GM21825 (cell line): ENCODE results near the gene TAS2R41.
"Not testable (repeated sequence)": the region's sequence is repeated elsewhere in the genome, so short reads cannot be mapped to it uniquely, and the experiment has no call there.

Experiments
- ATAC-seq: cut with Tn5 transposase; IDR thresholded peaks from one replicate; pipeline ENCODE4 v1.9.1; 2021; ENCODE audit warnings: mild to moderate bottlenecking, moderate library complexity; ENCODE audit not compliant: unreplicated experiment

TAS2R41 gene

DNA sequence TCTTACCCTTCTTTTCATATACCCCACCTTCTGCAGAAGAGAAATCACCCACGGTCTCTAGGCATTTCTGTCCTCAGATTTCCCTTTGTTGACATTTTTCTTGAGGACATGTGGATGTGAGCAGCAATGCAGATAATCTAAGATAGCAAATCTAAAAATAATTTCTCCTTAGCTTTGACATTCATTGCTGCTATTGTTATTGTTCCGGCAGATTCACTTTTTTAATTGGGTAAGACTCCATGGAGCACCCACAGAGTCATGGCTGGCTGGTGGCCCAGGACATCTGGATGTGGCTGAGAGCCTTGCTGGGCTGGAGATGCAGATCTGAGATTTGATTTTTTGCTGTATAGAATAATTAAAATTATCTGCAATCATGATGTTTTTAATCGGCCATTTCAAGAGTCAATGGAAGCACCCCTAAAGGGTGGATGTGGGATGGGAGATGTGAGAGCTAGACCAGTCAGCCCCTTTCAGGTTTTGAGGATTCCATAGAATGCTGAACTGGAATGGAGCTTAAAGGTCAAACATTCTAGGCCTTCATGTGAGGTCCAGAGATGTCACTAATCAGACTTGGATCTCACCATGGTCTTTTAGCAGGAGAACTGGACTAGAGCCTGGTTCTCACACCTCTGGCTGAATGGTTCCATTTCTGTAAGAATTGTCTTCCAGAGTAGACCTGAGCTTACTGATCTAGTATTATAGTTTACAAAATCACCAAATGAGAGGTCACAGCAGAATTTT is 37.5 kb downstream of the TAS2R41 start:
- no peak for ATAC-seq

DNA sequence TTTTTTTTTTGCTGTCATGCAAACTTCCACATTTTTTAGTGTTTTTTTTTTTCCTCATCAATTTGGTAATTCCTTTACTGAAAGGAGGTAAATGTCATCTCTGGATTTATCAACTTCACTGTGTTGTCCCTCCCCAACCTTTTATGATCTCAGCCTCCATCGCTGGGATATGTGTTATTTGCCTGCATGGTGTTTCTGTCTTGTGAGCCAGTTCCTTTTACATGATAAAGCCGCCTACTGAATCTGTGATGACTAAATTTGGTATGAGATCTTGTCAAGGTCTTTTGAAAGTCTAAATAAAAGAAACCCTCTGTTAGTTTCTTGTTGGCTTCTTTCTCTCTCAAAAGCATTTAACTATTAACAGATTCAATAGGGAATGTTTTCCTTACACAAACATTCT is 39.3 kb downstream of the TAS2R41 start:
- no peak for ATAC-seq

- ATAC-seq = no peak
These were observed 40.8 kb downstream of the TAS2R41 start for GRCh38 chr7:143518521-143518920.

DNA sequence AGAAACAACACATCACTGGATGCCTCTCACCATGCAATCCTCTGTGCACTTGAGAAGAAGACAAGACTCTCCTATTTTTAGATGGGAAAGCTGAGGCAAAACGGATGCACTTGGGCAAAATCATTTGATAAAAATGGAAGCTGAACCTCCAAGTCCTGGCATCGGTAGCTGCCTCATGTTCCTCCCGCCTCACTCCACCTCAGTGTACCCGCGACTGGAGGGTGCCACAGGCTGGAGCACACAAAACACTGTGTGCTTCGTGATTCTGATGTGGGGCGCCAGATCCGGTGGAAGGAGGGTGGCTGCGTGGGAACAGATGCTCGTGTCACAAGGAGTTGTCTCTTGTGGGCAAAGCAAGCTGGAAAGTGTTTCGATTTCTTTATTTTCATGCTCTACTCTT is 41.3 kb downstream of the TAS2R41 start:
- no peak for ATAC-seq

DNA sequence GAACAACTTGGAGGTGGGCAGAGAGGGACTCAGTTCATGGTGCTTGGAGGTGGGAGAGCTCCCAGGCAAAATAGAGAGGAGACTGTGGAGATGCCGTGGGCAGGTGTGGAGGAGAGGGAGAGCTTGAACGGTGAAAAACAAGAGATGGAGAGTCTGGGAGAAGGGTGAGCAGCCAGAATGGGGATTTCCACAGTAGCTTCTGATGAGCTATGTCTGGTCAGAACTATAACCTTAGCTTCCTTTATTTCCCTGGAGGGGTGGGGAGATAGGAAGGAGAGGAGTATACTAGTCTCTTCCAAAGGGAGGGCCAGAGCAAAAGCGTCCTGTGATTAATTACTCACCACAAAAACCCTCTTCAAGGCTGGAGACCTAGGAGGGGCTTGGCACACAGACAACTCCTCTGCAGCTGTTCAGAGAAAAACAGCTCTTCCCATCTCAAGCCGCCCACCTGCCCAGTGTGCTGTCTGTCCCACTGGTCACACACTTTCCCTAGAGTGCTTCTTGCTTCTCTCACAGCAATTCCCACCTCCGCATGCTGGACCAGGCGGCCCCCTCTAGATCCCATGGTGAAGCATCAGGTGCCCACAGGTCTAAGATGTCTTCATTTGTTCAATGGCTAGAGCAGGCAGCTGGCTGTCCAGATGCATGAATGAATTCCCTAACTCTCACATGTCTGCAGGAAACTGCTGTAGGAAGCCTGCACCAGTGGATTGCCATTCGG is 41.9 kb downstream of the TAS2R41 start:
- ATAC-seq = no peak

GRCh38 chr7:143522309-143522916 is 44.7 kb downstream of the TAS2R41 start:
- ATAC-seq = not testable (repeated sequence)
